Astrocyte (in vitro differentiated cells and primary cell): ENCODE data around the gene SART3. TPM values are rescaled to one million over a fixed set of nuclear protein-coding genes. Genes with fewer than 3 reads are reported as not detected.

Experiments
- DNase-seq: peaks from one replicate; pipeline ENCODE4 v3.0.0-alpha.2; 2010; ENCODE audit warnings: low read depth
- FAIRE-seq: peaks from 2 replicates; lab custom pipeline; 2011; peaks lifted over from hg19 to GRCh38; lab: Jason Lieb, UNC
- H2AFZ ChIP-seq: 2 replicates; pipeline ENCODE4 v1.6.0; 2012; ENCODE audit warnings: low read depth, low read length, inconsistent platforms
- H3K27ac ChIP-seq: 2 replicates; pipeline ENCODE4 v1.5.1; 2011; ENCODE audit warnings: low read depth, low read length, inconsistent platforms
- H3K27me3 ChIP-seq: 2 replicates; pipeline ENCODE4 v1.6.0; 2011; ENCODE audit warnings: low read length, inconsistent platforms; ENCODE audit not compliant: insufficient read depth
- H3K36me3 ChIP-seq: 2 replicates; pipeline ENCODE4 v1.5.1; 2011; ENCODE audit warnings: low read length, inconsistent platforms; ENCODE audit not compliant: insufficient read depth
- H3K4me1 ChIP-seq: 2 replicates; pipeline ENCODE4 v1.5.1; 2011; ENCODE audit warnings: low read length, inconsistent platforms; ENCODE audit not compliant: insufficient read depth
- H3K4me2 ChIP-seq: 2 replicates; pipeline ENCODE4 v1.6.0; 2012; ENCODE audit warnings: low read length, inconsistent platforms
- H3K4me3 ChIP-seq: 2 replicates; pipeline ENCODE4 v1.5.1; 2011; ENCODE audit warnings: low read depth, mild to moderate bottlenecking, low read length, inconsistent platforms; ENCODE audit not compliant: insufficient read depth
- H3K79me2 ChIP-seq: 2 replicates; pipeline ENCODE4 v1.6.0; 2012; ENCODE audit warnings: mild to moderate bottlenecking, low read length, inconsistent platforms; ENCODE audit not compliant: insufficient read depth
- H3K9ac ChIP-seq: 2 replicates; pipeline ENCODE4 v1.6.0; 2012; ENCODE audit warnings: mild to moderate bottlenecking, low read length, inconsistent platforms
- H3K9me3 ChIP-seq: 2 replicates; pipeline ENCODE4 v1.5.1; 2012; ENCODE audit warnings: low read depth, mild to moderate bottlenecking, low read length, inconsistent platforms; ENCODE audit not compliant: insufficient read depth
- H4K20me1 ChIP-seq: 2 replicates; pipeline ENCODE4 v1.6.0; 2012; ENCODE audit warnings: low read length, inconsistent platforms; ENCODE audit not compliant: insufficient read depth
- H3K27ac Mint-ChIP-seq: one replicate; pipeline ENCODE4 v1.8.0; 2021; ENCODE audit warnings: mild to moderate bottlenecking, mixed read lengths; ENCODE audit not compliant: unreplicated experiment
- H3K27me3 Mint-ChIP-seq: one replicate; pipeline ENCODE4 v1.8.0; 2021; ENCODE audit warnings: low read depth, mixed read lengths; ENCODE audit not compliant: unreplicated experiment
- H3K36me3 Mint-ChIP-seq: one replicate; pipeline ENCODE4 v1.8.0; 2021; ENCODE audit warnings: low read depth, mixed read lengths; ENCODE audit not compliant: unreplicated experiment
- H3K4me1 Mint-ChIP-seq: one replicate; pipeline ENCODE4 v1.8.0; 2021; ENCODE audit warnings: low read depth, mixed read lengths; ENCODE audit not compliant: unreplicated experiment
- H3K4me3 Mint-ChIP-seq: one replicate; pipeline ENCODE4 v1.8.0; 2021; ENCODE audit warnings: mild to moderate bottlenecking, moderate library complexity, mixed read lengths; ENCODE audit not compliant: unreplicated experiment
- H3K9me3 Mint-ChIP-seq: one replicate; pipeline ENCODE4 v1.8.0; 2021; ENCODE audit warnings: mild to moderate bottlenecking, mixed read lengths; ENCODE audit not compliant: unreplicated experiment
- EZH2 ChIP-seq: IDR thresholded peaks from 2 replicates; pipeline ENCODE4 v1.6.1; 2012; ENCODE audit warnings: mild to moderate bottlenecking, low read length, inconsistent platforms; ENCODE audit not compliant: insufficient read depth
- total RNA-seq: library from RNA; stranded (reverse); gene quantifications from 2 replicates; pipeline ENCODE4 v1.2.1, GENCODE V29; 2021
- TF ChIP-seq, protein P1 (sequence below): IDR thresholded peaks from 2 replicates; pipeline ENCODE4 v1.5.1; 2011; ENCODE audit warnings: low read depth, mild to moderate bottlenecking, inconsistent platforms, low read length, moderate library complexity; ENCODE audit not compliant: insufficient read depth

The SART3 gene
- total RNA-seq, 1 donor from 2014 or later = 48.4 TPM

DNA sequence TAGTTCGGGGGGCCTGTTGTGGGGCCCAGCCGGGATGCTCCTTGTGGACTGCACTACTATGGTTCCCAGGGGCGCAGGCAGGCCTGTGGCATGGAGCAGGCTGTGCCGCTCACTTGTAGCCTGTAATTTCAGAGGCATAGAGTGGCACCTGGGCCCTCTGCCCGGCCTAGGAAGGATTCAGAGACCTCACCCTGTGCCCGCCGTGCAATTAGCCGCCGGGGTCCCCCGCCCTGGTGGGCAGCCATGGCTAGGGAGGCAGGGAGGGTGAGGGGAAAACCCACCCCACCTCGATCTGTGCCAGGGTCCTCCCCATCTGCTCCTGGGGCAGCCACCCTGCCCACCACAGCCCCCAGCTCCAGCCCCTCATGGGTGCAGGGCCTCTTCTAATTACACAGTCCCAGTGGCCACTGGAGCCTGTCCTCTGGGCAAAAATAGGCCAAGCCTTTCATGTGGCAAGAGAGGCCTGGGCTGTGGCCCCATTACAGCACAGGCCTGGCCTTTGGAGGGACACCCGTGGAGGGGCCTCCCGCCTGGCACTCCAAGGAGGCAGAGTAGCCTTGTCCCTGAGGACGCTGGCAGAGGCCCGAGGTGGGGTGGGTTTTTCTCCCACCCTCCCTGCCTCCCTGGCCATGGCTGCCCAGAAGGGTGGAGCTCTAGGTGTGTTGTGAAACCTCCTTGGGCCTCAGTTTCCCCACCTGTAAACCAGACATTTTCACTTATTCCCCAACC lies 42.2 kb upstream of the SART3 start:
- Mint-ChIP-seq H3K9me3 (no peaks in the 10 kb centered on the region), H3K4me3 (no peak overlapping the region), H3K4me1 (peaks cover 4% of the 10 kb centered on the region), H3K27me3 (peaks cover 15% of the 10 kb centered on the region), H3K27ac (no peak overlapping the region), H3K36me3 (no peaks in the 10 kb centered on the region)
- H3K4me1 ChIP-seq = no peaks in the 10 kb centered on the region
- H2AFZ ChIP-seq = no peak overlapping the region
- no peaks in the 10 kb centered on the region for H4K20me1 ChIP-seq
- no peaks in the 10 kb centered on the region for H3K79me2 ChIP-seq
- no peak overlapping the region for H3K4me2 ChIP-seq
- FAIRE-seq (no peak), DNase-seq (no peak)
- no peak overlapping the region for H3K9ac ChIP-seq
- no peaks in the 10 kb centered on the region for H3K27me3 ChIP-seq
- H3K36me3 ChIP-seq = no peaks in the 10 kb centered on the region
- no peaks in the 10 kb centered on the region for H3K9me3 ChIP-seq
- H3K27ac ChIP-seq = no peak overlapping the region
- TF ChIP-seq, protein P1, sequence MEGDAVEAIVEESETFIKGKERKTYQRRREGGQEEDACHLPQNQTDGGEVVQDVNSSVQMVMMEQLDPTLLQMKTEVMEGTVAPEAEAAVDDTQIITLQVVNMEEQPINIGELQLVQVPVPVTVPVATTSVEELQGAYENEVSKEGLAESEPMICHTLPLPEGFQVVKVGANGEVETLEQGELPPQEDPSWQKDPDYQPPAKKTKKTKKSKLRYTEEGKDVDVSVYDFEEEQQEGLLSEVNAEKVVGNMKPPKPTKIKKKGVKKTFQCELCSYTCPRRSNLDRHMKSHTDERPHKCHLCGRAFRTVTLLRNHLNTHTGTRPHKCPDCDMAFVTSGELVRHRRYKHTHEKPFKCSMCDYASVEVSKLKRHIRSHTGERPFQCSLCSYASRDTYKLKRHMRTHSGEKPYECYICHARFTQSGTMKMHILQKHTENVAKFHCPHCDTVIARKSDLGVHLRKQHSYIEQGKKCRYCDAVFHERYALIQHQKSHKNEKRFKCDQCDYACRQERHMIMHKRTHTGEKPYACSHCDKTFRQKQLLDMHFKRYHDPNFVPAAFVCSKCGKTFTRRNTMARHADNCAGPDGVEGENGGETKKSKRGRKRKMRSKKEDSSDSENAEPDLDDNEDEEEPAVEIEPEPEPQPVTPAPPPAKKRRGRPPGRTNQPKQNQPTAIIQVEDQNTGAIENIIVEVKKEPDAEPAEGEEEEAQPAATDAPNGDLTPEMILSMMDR = no peak
- TF ChIP-seq EZH2 = no peak
- H3K4me3 ChIP-seq = no peak overlapping the region

DNA sequence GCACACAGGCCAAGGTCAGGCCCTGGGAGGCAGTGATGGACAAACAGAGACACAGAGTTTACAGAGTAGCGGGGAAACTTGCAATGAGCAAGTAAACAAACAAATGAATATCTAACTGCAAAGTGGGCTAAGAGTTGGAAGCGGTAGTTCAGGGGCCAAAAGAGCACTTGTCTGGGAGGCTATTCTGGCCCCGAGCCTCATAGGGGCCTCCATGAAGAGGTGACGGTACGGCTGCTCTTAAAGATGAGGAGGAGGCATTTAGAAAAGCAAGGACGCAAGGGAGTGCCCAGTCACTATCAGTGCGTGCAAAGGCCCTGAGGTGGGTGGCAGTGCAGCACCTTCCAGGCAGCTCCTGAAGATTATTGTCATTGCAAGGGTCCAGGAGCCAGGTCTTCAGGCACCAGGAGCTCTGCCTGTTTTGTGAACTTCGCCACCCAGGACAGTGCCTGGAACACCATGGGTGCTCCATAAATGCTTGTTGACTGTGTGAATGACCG lies 41.3 kb upstream of the SART3 start:
- Mint-ChIP-seq H3K27ac (no peak overlapping the region), H3K27me3 (peaks cover 15% of the 10 kb centered on the region), H3K9me3 (no peaks in the 10 kb centered on the region), H3K36me3 (no peaks in the 10 kb centered on the region), H3K4me1 (peaks cover 4% of the 10 kb centered on the region), H3K4me3 (no peak overlapping the region)
- Histone ChIP-seq H3K4me2 (no peak overlapping the region), H3K4me3 (no peak overlapping the region), H3K27ac (no peak overlapping the region), H3K27me3 (no peaks in the 10 kb centered on the region), H3K36me3 (no peaks in the 10 kb centered on the region), H3K9me3 (no peaks in the 10 kb centered on the region), H3K4me1 (no peaks in the 10 kb centered on the region), H4K20me1 (no peaks in the 10 kb centered on the region), H3K9ac (no peak overlapping the region), H3K79me2 (no peaks in the 10 kb centered on the region), H2AFZ (no peak overlapping the region)
- FAIRE-seq (no peak), DNase-seq (no peak)
- TF ChIP-seq, protein P1 = no peak
- no peak for TF ChIP-seq EZH2

DNA sequence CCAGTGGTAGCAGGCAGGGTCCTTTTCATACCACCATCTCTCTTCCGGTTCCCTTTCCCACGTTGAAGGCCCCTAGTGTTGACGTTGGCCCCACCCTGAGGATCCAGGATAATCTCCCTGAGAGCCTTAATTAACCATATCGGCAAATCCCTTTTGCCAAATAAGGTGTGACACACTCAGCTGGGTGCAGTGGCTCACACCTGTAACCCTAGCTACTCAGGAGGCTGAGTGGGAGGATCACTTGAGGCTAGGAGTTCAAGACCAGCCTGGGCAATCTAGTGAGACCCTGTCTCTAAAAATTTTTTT lies 39.7 kb upstream of the SART3 start:
- FAIRE-seq (no peak), DNase-seq (no peak)
- no peak overlapping the region for H3K4me2 ChIP-seq
- H3K9ac ChIP-seq = no peak overlapping the region
- H3K4me1 ChIP-seq = no peaks in the 10 kb centered on the region
- Mint-ChIP-seq H3K36me3 (no peaks in the 10 kb centered on the region), H3K4me3 (no peak overlapping the region), H3K4me1 (peaks cover 4% of the 10 kb centered on the region), H3K9me3 (no peaks in the 10 kb centered on the region), H3K27ac (no peak overlapping the region), H3K27me3 (peaks cover 15% of the 10 kb centered on the region)
- H3K27me3 ChIP-seq = no peaks in the 10 kb centered on the region
- no peak overlapping the region for H3K4me3 ChIP-seq
- no peak overlapping the region for H2AFZ ChIP-seq
- no peak for TF ChIP-seq EZH2
- TF ChIP-seq, protein P1 = no peak
- H3K9me3 ChIP-seq = no peaks in the 10 kb centered on the region
- no peak overlapping the region for H3K27ac ChIP-seq
- no peaks in the 10 kb centered on the region for H4K20me1 ChIP-seq
- H3K36me3 ChIP-seq = no peaks in the 10 kb centered on the region
- no peaks in the 10 kb centered on the region for H3K79me2 ChIP-seq
